HG02885 (cell line): ENCODE data around the gene KLHL10.

Source experiments
- ATAC-seq: cut with Tn5 transposase; IDR thresholded peaks from one replicate; pipeline ENCODE4 v1.9.1; 2021; ENCODE audit warnings: mild to moderate bottlenecking; ENCODE audit not compliant: unreplicated experiment, poor library complexity

KLHL10 gene

GRCh38 chr17:41837761-41838538 is at the start of gene KLHL10:
TSS of gene KLHL10 (plus strand) at chr17:41837825. CDS start at chr17:41837933, 108 bp downstream.
- ATAC-seq: no peak

- no peak for ATAC-seq
These were observed 44.5 kb upstream of the KLHL10 start for GRCh38 chr17:41792845-41793783.

- ATAC-seq: no peak
These were observed 43.7 kb upstream of the KLHL10 start for GRCh38 chr17:41793784-41794539.

- ATAC-seq: no peak
These were observed 43.1 kb upstream of the KLHL10 start for GRCh38 chr17:41794540-41794975.

GRCh38 chr17:41796121-41796895 is 41.3 kb upstream of the KLHL10 start:
- no peak for ATAC-seq

- no peak for ATAC-seq
These were observed 40.2 kb upstream of the KLHL10 start for GRCh38 chr17:41797377-41797776.

- no peak for ATAC-seq
These were observed 38.3 kb upstream of the KLHL10 start for GRCh38 chr17:41799366-41799765.

GRCh38 chr17:41800601-41801373 is 36.8 kb upstream of the KLHL10 start:
- no peak for ATAC-seq

GRCh38 chr17:41801374-41802271 is 36.0 kb upstream of the KLHL10 start:
- ATAC-seq: no peak

- no peak for ATAC-seq
These were observed 34.3 kb upstream of the KLHL10 start for GRCh38 chr17:41803049-41804020.

GRCh38 chr17:41806685-41807445 is 30.8 kb upstream of the KLHL10 start:
- ATAC-seq: no peak

GRCh38 chr17:41810659-41811548 is 26.7 kb upstream of the KLHL10 start:
- ATAC-seq: no peak

GRCh38 chr17:41811549-41812380 is 25.9 kb upstream of the KLHL10 start, which contains the start of gene P3H4:
TSS of gene P3H4 (minus strand) at chr17:41811949. CDS start at chr17:41811915, 34 bp downstream.
- ATAC-seq: peak; percentile 69
